ENCODE measurements around the gene CPNE1. TPM values are rescaled to one million over a fixed set of nuclear protein-coding genes. Genes with fewer than 3 reads are reported as not detected.
A peak's percentile ranks its signal among the peaks of the same experiment; 100 is the strongest.

Gene CPNE1
- total RNA-seq, 3 donors from 2014 or later = 41.1 to 135 (median 117) TPM

GRCh38 chr20:35616465-35617396 lies 48.0 kb downstream of the CPNE1 start:
- peak overlapping the region; percentile 41 to 69 (median 54) for H3K4me3 ChIP-seq
- intact Hi-C loops (cut with DNase I; ENCODE audit: low total_unique reads) = no loop called here
- no peaks in the 10 kb centered on the region for H3K9me3 ChIP-seq
- H3K27ac ChIP-seq = peak overlapping the region; percentile 90 to 91
- H3K36me3 ChIP-seq = no peaks in the 10 kb centered on the region
- no peaks in the 10 kb centered on the region for H3K27me3 ChIP-seq
- peak; percentile 80 to 85 for DNase-seq (ENCODE audit: low spot score in 2 of 2)
- peaks cover 7 to 8% of the 10 kb centered on the region in 2 donors for H3K4me1 ChIP-seq
- no peak for TF ChIP-seq POLR2A (IDR thresholded peaks at IDR 0.05)
- no peak for TF ChIP-seq POLR2AphosphoS5 (IDR thresholded peaks at IDR 0.05)
- TF ChIP-seq CTCF (IDR thresholded peaks at IDR 0.05) = no peak

- no peak for TF ChIP-seq CTCF (IDR thresholded peaks at IDR 0.05)
- peak; percentile 7 to 53 (median 33) for TF ChIP-seq POLR2AphosphoS5 (IDR thresholded peaks at IDR 0.05)
- no peaks in the 10 kb centered on the region for H3K36me3 ChIP-seq
- H3K27ac ChIP-seq = peak within 1 kb of the TSS; percentile 90 to 91
- no peaks in the 10 kb centered on the region for H3K27me3 ChIP-seq
- DNase-seq (ENCODE audit: low spot score in 2 of 2) = peak; percentile 99
- intact Hi-C loops (cut with DNase I; ENCODE audit: low total_unique reads) = no loop called here
- H3K9me3 ChIP-seq = no peaks in the 10 kb centered on the region
- peaks cover 7 to 8% of the 10 kb centered on the region in 2 donors for H3K4me1 ChIP-seq
- H3K4me3 ChIP-seq = peak within 1 kb of the TSS; percentile 48 to 69 (median 54)
Measured at GRCh38 chr20:35615667-35616464, 48.8 kb downstream of the CPNE1 start, which contains the start of gene SPAG4. Gene SPAG4 (plus strand): TSS chr20:35615829. CDS start chr20:35616004, 175 bp downstream.

GRCh38 chr20:35611482-35611881 lies 53.2 kb downstream of the CPNE1 start:
- H3K9me3 ChIP-seq = no peaks in the 10 kb centered on the region
- intact Hi-C loops (cut with DNase I; ENCODE audit: low total_unique reads) = no loop called here
- H3K36me3 ChIP-seq = no peaks in the 10 kb centered on the region
- no peaks in the 10 kb centered on the region for H3K27me3 ChIP-seq
- H3K4me1 ChIP-seq = no peaks in the 10 kb centered on the region
- TF ChIP-seq CTCF (IDR thresholded peaks at IDR 0.05) (no peak), POLR2A (IDR thresholded peaks at IDR 0.05) (no peak), POLR2AphosphoS5 (IDR thresholded peaks at IDR 0.05) (no peak)
- H3K27ac ChIP-seq = no peak overlapping the region
- DNase-seq (ENCODE audit: low spot score in 2 of 2) = no peak
- H3K4me3 ChIP-seq = no peak overlapping the region

- no peak overlapping the region for H3K27ac ChIP-seq
- intact Hi-C loops (cut with DNase I; ENCODE audit: low total_unique reads) = no loop called here
- H3K27me3 ChIP-seq = no peaks in the 10 kb centered on the region
- H3K9me3 ChIP-seq = no peaks in the 10 kb centered on the region
- H3K4me1 ChIP-seq = no peaks in the 10 kb centered on the region
- no peaks in the 10 kb centered on the region for H3K36me3 ChIP-seq
- no peak for DNase-seq (ENCODE audit: low spot score in 2 of 2)
- TF ChIP-seq POLR2AphosphoS5 (IDR thresholded peaks at IDR 0.05) (no peak), POLR2A (IDR thresholded peaks at IDR 0.05) (no peak), CTCF (IDR thresholded peaks at IDR 0.05) (no peak)
- no peak overlapping the region for H3K4me3 ChIP-seq
Measured at GRCh38 chr20:35610833-35611427, 53.8 kb downstream of the CPNE1 start.
